GM23248 (cell line): Measurements from ENCODE around the gene NR2F6. TPM values are rescaled to one million over a fixed set of nuclear protein-coding genes. Genes with fewer than 3 reads are reported as not detected.

ENCODE experiments used
- DNase-seq: peaks from one replicate; pipeline ENCODE4 v3.0.0-alpha.2; 2015
- H2AFZ ChIP-seq: fragments of 200-600 bp; sonication (generic); 2 replicates; pipeline ENCODE4 v1.6.1; 2016; ENCODE audit warnings: antibody characterized with exemption
- H3F3A ChIP-seq: fragments of 200-600 bp; sonication (generic); 2 replicates; pipeline ENCODE4 v1.6.1; 2016; ENCODE audit warnings: mild to moderate bottlenecking, antibody characterized with exemption, mixed run types; ENCODE audit not compliant: insufficient read depth
- H3K27ac ChIP-seq: fragments of 200-600 bp; sonication (generic); 2 replicates; pipeline ENCODE4 v1.5.1; 2016; ENCODE audit warnings: mild to moderate bottlenecking
- H3K27me3 ChIP-seq: fragments of 200-600 bp; sonication (generic); replicated peaks from 2 replicates; pipeline ENCODE4 v1.6.1; 2016; ENCODE audit warnings: mild to moderate bottlenecking; ENCODE audit not compliant: insufficient read depth
- H3K36me3 ChIP-seq: fragments of 200-600 bp; sonication (generic); 2 replicates; pipeline ENCODE4 v1.6.1; 2016; ENCODE audit warnings: low read depth, mild to moderate bottlenecking
- H3K4me1 ChIP-seq: fragments of 200-600 bp; sonication (generic); 2 replicates; pipeline ENCODE4 v1.6.1; 2016; ENCODE audit warnings: mild to moderate bottlenecking; ENCODE audit not compliant: insufficient read depth
- H3K4me2 ChIP-seq: fragments of 200-600 bp; sonication (generic); one replicate; pipeline ENCODE4 v1.6.1; 2016; ENCODE audit warnings: mild to moderate bottlenecking; ENCODE audit not compliant: unreplicated experiment
- H3K4me3 ChIP-seq: fragments of 200-600 bp; sonication (generic); 2 replicates; pipeline ENCODE4 v1.5.1; 2016; ENCODE audit warnings: mild to moderate bottlenecking
- H3K79me2 ChIP-seq: fragments of 200-600 bp; sonication (generic); 2 replicates; pipeline ENCODE4 v1.6.1; 2016; ENCODE audit warnings: mild to moderate bottlenecking; ENCODE audit not compliant: insufficient read depth
- H3K9ac ChIP-seq: fragments of 200-600 bp; sonication (generic); 2 replicates; pipeline ENCODE4 v1.6.1; 2016; ENCODE audit warnings: mild to moderate bottlenecking
- H3K9me2 ChIP-seq: fragments of 200-600 bp; sonication (generic); 2 replicates; pipeline ENCODE4 v1.6.1; 2016; ENCODE audit warnings: mixed run types, mild to moderate bottlenecking, moderate library complexity; ENCODE audit not compliant: insufficient read depth
- H3K9me3 ChIP-seq: fragments of 200-600 bp; sonication (generic); one replicate; pipeline ENCODE4 v1.6.1; 2017; ENCODE audit warnings: low read depth
- H4K20me1 ChIP-seq: fragments of 200-600 bp; sonication (generic); 2 replicates; pipeline ENCODE4 v1.6.0; 2016; ENCODE audit not compliant: insufficient read depth
- EZH2 ChIP-seq: fragments of 200-600 bp; sonication (generic); IDR thresholded peaks from 2 replicates; pipeline ENCODE4 v1.6.1; 2018; ENCODE audit warnings: antibody characterized with exemption, mild to moderate bottlenecking; ENCODE audit not compliant: insufficient read depth, poor library complexity, severe bottlenecking
- EZH2phosphoT487 ChIP-seq: fragments of 200-600 bp; sonication (generic); IDR thresholded peaks from 2 replicates; pipeline ENCODE4 v1.6.1; 2018; ENCODE audit warnings: antibody characterized with exemption, moderate library complexity, mild to moderate bottlenecking, low read depth; ENCODE audit not compliant: insufficient read depth
- WGBS, 2 experiments: methylation state at CpG; one replicate each; pipeline ENCODE4 v1.1.6; 2015 to 2017; ENCODE audit warnings: low lambda C conversion rate in 2 of 2, low coverage in 1 of 2; ENCODE audit errors: missing lambda C conversion rate in 2 of 2; 5-methylcytosine and 5-hydroxymethylcytosine counted together
- in situ Hi-C: fragments of 300-500 bp; cut with MboI; formaldehyde crosslinking; loops from 2 replicates; pipeline ENCODE4 v1.15.0; 2020
- polyA plus RNA-seq: library from polyadenylated mRNA; unstranded; fragments of >200 nt; fragmentation: Nextera tagmentation; extraction: Ambion mirVana; gene quantifications from 2 replicates; pipeline ENCODE4 v1.2.1, GENCODE V29; 2016
- total RNA-seq: library from RNA; depleted of rRNA; stranded (reverse); fragments of >200 nt; shearing (Covaris generic); gene quantifications from 2 replicates; pipeline ENCODE4 v1.2.3, GENCODE V29; 2014

Gene NR2F6
- total and polyA plus RNA-seq, 2 experiments from 2014 or later, result 11.7 to 82.5 TPM

- no peak overlapping the region for H3K27ac ChIP-seq
- TF ChIP-seq EZH2 (no peak), EZH2phosphoT487 (no peak)
- H3K9me2 ChIP-seq, result no peaks in the 10 kb centered on the region
- H3K9ac ChIP-seq, result no peak overlapping the region
- no peaks in the 10 kb centered on the region for H3K9me3 ChIP-seq
- H3K4me2 ChIP-seq, result no peak overlapping the region
- 84 to 96% methylated on average over 13 to 16 of the region's 16 CpGs for WGBS, 2 experiments
- H4K20me1 ChIP-seq, result no peaks in the 10 kb centered on the region
- H3K27me3 ChIP-seq, result no peaks in the 10 kb centered on the region
- H3K4me3 ChIP-seq, result no peak overlapping the region
- no peaks in the 10 kb centered on the region; the same call in 1 of the 2 replicates for H3K79me2 ChIP-seq
- H3K4me1 ChIP-seq, result no peaks in the 10 kb centered on the region
- DNase-seq, result no peak
- in situ Hi-C loops, result no loop called here
- H3K36me3 ChIP-seq, result peaks cover 33% of the 10 kb centered on the region
- H3F3A ChIP-seq, result no peaks in the 10 kb centered on the region; the same call in 1 of the 2 replicates
- H2AFZ ChIP-seq, result no peak overlapping the region
Measured at GRCh38 chr19:17200408-17201079, 45.2 kb downstream of the NR2F6 start.

DNA sequence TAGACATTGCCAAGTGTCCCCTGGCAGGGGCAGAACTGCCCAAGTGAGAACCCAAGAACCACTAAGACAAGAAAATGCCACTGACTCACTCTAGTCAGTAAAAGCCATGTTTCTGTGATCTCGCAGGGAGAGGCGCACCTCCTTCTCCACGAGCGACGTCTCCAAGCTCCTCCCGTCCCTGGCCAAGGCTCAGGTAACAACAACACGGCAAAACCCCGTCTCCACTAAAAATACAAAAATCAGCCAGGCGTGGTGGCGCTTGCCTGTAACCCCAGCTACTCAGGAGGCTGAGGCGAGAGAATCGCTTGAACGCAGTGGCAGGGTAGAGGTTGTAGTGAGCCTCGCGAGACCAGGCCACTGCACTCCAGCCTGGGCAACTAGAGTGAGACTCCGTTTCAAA, 48.1 kb downstream of the NR2F6 start:
- Histone ChIP-seq H3K4me1 (no peaks in the 10 kb centered on the region), H2AFZ (no peak overlapping the region), H3K9me2 (no peaks in the 10 kb centered on the region), H3K4me3 (no peak overlapping the region), H3K27ac (no peak overlapping the region), H3K4me2 (no peak overlapping the region), H4K20me1 (no peaks in the 10 kb centered on the region), H3K36me3 (peaks cover 37% of the 10 kb centered on the region), H3K27me3 (no peaks in the 10 kb centered on the region), H3K9me3 (no peaks in the 10 kb centered on the region), H3F3A (no peaks in the 10 kb centered on the region), H3K79me2 (no peaks in the 10 kb centered on the region; the same call in 1 of the 2 replicates), H3K9ac (no peak overlapping the region)
- no peak for TF ChIP-seq EZH2phosphoT487
- TF ChIP-seq EZH2, result no peak
- no peak for DNase-seq
- in situ Hi-C loops, result no loop called here
- WGBS, 2 experiments, result 98 to 99% methylated on average over 16 of the region's 16 CpGs

GRCh38 chr19:17196610-17197009, 49.1 kb downstream of the NR2F6 start:
- Histone ChIP-seq H3K27ac (no peak overlapping the region), H3K4me2 (no peak overlapping the region), H3K79me2 (no peaks in the 10 kb centered on the region; the same call in 1 of the 2 replicates), H3K9me2 (no peaks in the 10 kb centered on the region), H2AFZ (no peak overlapping the region), H3K27me3 (no peaks in the 10 kb centered on the region), H4K20me1 (no peaks in the 10 kb centered on the region), H3K4me3 (no peak overlapping the region), H3K4me1 (no peaks in the 10 kb centered on the region), H3K9me3 (no peaks in the 10 kb centered on the region), H3K36me3 (peaks cover 33% of the 10 kb centered on the region), H3K9ac (no peak overlapping the region), H3F3A (no peaks in the 10 kb centered on the region)
- no peak for DNase-seq
- in situ Hi-C loops, result no loop called here
- 98 to 100% methylated on average over 5 to 7 of the region's 7 CpGs for WGBS, 2 experiments
- no peak for TF ChIP-seq EZH2
- TF ChIP-seq EZH2phosphoT487, result no peak

- Histone ChIP-seq H3K27me3 (no peaks in the 10 kb centered on the region), H3K79me2 (no peaks in the 10 kb centered on the region; the same call in 1 of the 2 replicates), H4K20me1 (no peaks in the 10 kb centered on the region), H2AFZ (no peak overlapping the region), H3K36me3 (peaks cover 26% of the 10 kb centered on the region; the same call in 1 of the 2 replicates), H3K4me1 (no peaks in the 10 kb centered on the region), H3K4me3 (no peak overlapping the region), H3K9me2 (no peaks in the 10 kb centered on the region), H3K4me2 (no peak overlapping the region), H3K9ac (no peak overlapping the region), H3F3A (no peaks in the 10 kb centered on the region), H3K9me3 (no peaks in the 10 kb centered on the region), H3K27ac (no peak overlapping the region)
- 95 to 96% methylated on average over 23 of the region's 23 CpGs for WGBS, 2 experiments
- DNase-seq, result no peak
- no peak for TF ChIP-seq EZH2
- no peak for TF ChIP-seq EZH2phosphoT487
- in situ Hi-C loops, result no loop called here
Measured at GRCh38 chr19:17195106-17195505, 50.6 kb downstream of the NR2F6 start.
